ENCODE measurements around the gene PRADC1. TPM values are rescaled to one million over a fixed set of nuclear protein-coding genes. Genes with fewer than 3 reads are reported as not detected.

PRADC1 gene
- total RNA-seq, result 10 to 100 TPM; 14.4 to 31.5 (median 21.5) TPM

- H3K4me3 ChIP-seq, result peak within 1 kb of the TSS; percentile 49 to 80 (median 78)
- H3K36me3 ChIP-seq, result peaks cover 0 to 18% (median 0%) of the 10 kb centered on the region in 3 donors
- H3K27me3 ChIP-seq, result no peaks in the 10 kb centered on the region
- H3K27ac ChIP-seq, result peak within 1 kb of the TSS; percentile 63 to 95 (median 92)
- peaks cover 0 to 42% (median 7%) of the 10 kb centered on the region in 4 donors for H3K4me1 ChIP-seq
- TF ChIP-seq EP300 (IDR thresholded peaks at IDR 0.05) (peak; percentile 51 to 66), CTCF (IDR thresholded peaks at IDR 0.05) (peak in 1 of 5 experiments; percentile 50), POLR2A (IDR thresholded peaks at IDR 0.05) (peak in 1 of 2 donors; percentile 32)
- no peaks in the 10 kb centered on the region for H3K9me3 ChIP-seq
- peak; percentile 98 to 99 for DNase-seq (ENCODE audit: low spot score in 2 of 2)
- 0% methylated on average over 24 to 58 of the region's 67 CpGs for WGBS, 2 donors
Measured at GRCh38 chr2:73233154-73233931, at the start of gene PRADC1. Gene PRADC1, minus strand, starts transcription at chr2:73233239. Its CDS starts 79 bp downstream, at chr2:73233160.

- H3K4me1 ChIP-seq, result peaks cover 0 to 22% (median 6%) of the 10 kb centered on the region in 4 donors
- H3K27ac ChIP-seq, result no peak overlapping the region
- H3K4me3 ChIP-seq, result no peak overlapping the region
- TF ChIP-seq CTCF (IDR thresholded peaks at IDR 0.05) (no peak), EP300 (IDR thresholded peaks at IDR 0.05) (no peak), POLR2A (IDR thresholded peaks at IDR 0.05) (no peak)
- H3K9me3 ChIP-seq, result peaks cover 0 to 9% (median 0%) of the 10 kb centered on the region in 4 donors
- no peak for DNase-seq (ENCODE audit: low spot score in 2 of 2)
- H3K36me3 ChIP-seq, result no peaks in the 10 kb centered on the region
- H3K27me3 ChIP-seq, result peaks cover 0 to 39% of the 10 kb centered on the region in 2 donors
Measured at GRCh38 chr2:73281244-73281643, 48.2 kb upstream of the PRADC1 start.

GRCh38 chr2:73279852-73280251, 46.8 kb upstream of the PRADC1 start:
- H3K4me1 ChIP-seq, result peaks cover 0 to 17% (median 6%) of the 10 kb centered on the region in 4 donors
- no peaks in the 10 kb centered on the region for H3K36me3 ChIP-seq
- H3K27me3 ChIP-seq, result peaks cover 0 to 26% of the 10 kb centered on the region in 2 donors
- H3K27ac ChIP-seq, result no peak overlapping the region
- 67 to 74% methylated on average over 9 of the region's 9 CpGs for WGBS, 2 donors
- no peak for TF ChIP-seq CTCF (IDR thresholded peaks at IDR 0.05)
- no peak for TF ChIP-seq POLR2A (IDR thresholded peaks at IDR 0.05)
- no peak for TF ChIP-seq EP300 (IDR thresholded peaks at IDR 0.05)
- H3K4me3 ChIP-seq, result no peak overlapping the region
- H3K9me3 ChIP-seq, result peaks cover 0 to 9% (median 0%) of the 10 kb centered on the region in 4 donors
- no peak for DNase-seq (ENCODE audit: low spot score in 2 of 2)

- H3K27ac ChIP-seq, result no peak overlapping the region
Measured at GRCh38 chr2:73272270-73272669, 39.2 kb upstream of the PRADC1 start.

More at GRCh38 chr2:73272270-73272669, 39.2 kb upstream of the PRADC1 start:
- Histone ChIP-seq H3K27me3 (peaks cover 0 to 43% of the 10 kb centered on the region in 2 donors), H3K36me3 (no peaks in the 10 kb centered on the region), H3K4me1 (peaks cover 0 to 8% (median 3%) of the 10 kb centered on the region in 4 donors), H3K9me3 (peaks cover 0 to 19% (median 0%) of the 10 kb centered on the region in 4 donors), H3K4me3 (no peak overlapping the region)
- 80 to 94% methylated on average over 1 of the region's 1 CpG for WGBS, 2 donors
- no peak for TF ChIP-seq CTCF (IDR thresholded peaks at IDR 0.05)
- TF ChIP-seq POLR2A (IDR thresholded peaks at IDR 0.05), result no peak
- TF ChIP-seq EP300 (IDR thresholded peaks at IDR 0.05), result no peak
- DNase-seq (ENCODE audit: low spot score in 2 of 2), result no peak

Data from tibial nerve (tissue), 4 donors.